Karpas-422 (cell line): ENCODE results near the gene MGLL. TPM values are rescaled to one million over a fixed set of nuclear protein-coding genes. Genes with fewer than 3 reads are reported as not detected.

Experiments
- DNase-seq: peaks from one replicate; pipeline ENCODE4 v3.0.0-alpha.2; 2015
- H2AFZ ChIP-seq: fragments of 200-600 bp; sonication (generic); 2 replicates; pipeline ENCODE4 v1.6.1; 2014; ENCODE audit warnings: antibody characterized with exemption, low read length, mixed read lengths
- H3K27ac ChIP-seq: fragments of 200-600 bp; sonication (generic); 2 replicates; pipeline ENCODE4 v1.5.1; 2014; ENCODE audit warnings: mild to moderate bottlenecking, low read length, moderate library complexity
- H3K27me3 ChIP-seq: fragments of 200-600 bp; sonication (generic); 2 replicates; pipeline ENCODE4 v1.6.1; 2014; ENCODE audit warnings: low read length, mixed read lengths
- H3K36me3 ChIP-seq: fragments of 200-600 bp; sonication (generic); 2 replicates; pipeline ENCODE4 v1.6.1; 2014; ENCODE audit warnings: low read length, mixed read lengths; ENCODE audit not compliant: insufficient read depth
- H3K4me1 ChIP-seq: fragments of 200-600 bp; sonication (generic); 2 replicates; pipeline ENCODE4 v1.6.1; 2014; ENCODE audit warnings: mild to moderate bottlenecking, low read length, mixed read lengths
- H3K4me2 ChIP-seq: fragments of 200-600 bp; sonication (generic); 2 replicates; pipeline ENCODE4 v1.6.1; 2014; ENCODE audit warnings: low read length, low read depth, mild to moderate bottlenecking; ENCODE audit not compliant: poor library complexity, severe bottlenecking
- H3K4me3 ChIP-seq: fragments of 200-600 bp; sonication (generic); 2 replicates; pipeline ENCODE4 v1.5.1; 2014; ENCODE audit warnings: mild to moderate bottlenecking, antibody characterized with exemption, low read length, mixed read lengths
- H3K79me2 ChIP-seq: fragments of 200-600 bp; sonication (generic); 2 replicates; pipeline ENCODE4 v1.6.1; 2014; ENCODE audit warnings: mild to moderate bottlenecking, low read length, mixed read lengths
- H3K9ac ChIP-seq: fragments of 200-600 bp; sonication (generic); 2 replicates; pipeline ENCODE4 v1.6.0; 2014; ENCODE audit warnings: low read length
- H3K9me2 ChIP-seq: fragments of 200-600 bp; sonication (generic), shearing (Covaris generic); replicated peaks from 2 replicates; pipeline ENCODE4 v1.6.0; 2014; ENCODE audit warnings: mild to moderate bottlenecking, low read length, moderate library complexity; ENCODE audit not compliant: insufficient read depth
- H3K9me3 ChIP-seq: fragments of 300-700, 200-600 bp; sonication (generic); 2 replicates; pipeline ENCODE4 v1.6.1; 2014; ENCODE audit warnings: low read length, mixed read lengths
- H4K20me1 ChIP-seq: fragments of 200-600 bp; sonication (generic); 2 replicates; pipeline ENCODE4 v1.6.1; 2014; ENCODE audit warnings: mild to moderate bottlenecking, antibody characterized with exemption, low read length, low read depth; ENCODE audit not compliant: insufficient read depth
- total RNA-seq: library from RNA; depleted of rRNA; stranded (reverse); fragments of >200 nt; shearing (Covaris generic); gene quantifications from 2 replicates; pipeline ENCODE4 v1.2.3, GENCODE V29; 2014; ENCODE audit warnings: low replicate concordance

MGLL gene
- total RNA-seq, 1 experiment from 2014 or later: 58.0 TPM

GRCh38 chr3:127758013-127758412 is 64.3 kb downstream of the MGLL start:
- peaks cover 66% of the 10 kb centered on the region for H3K4me1 ChIP-seq
- H3K79me2 ChIP-seq: peaks cover 23% of the 10 kb centered on the region; the same call in 1 of the 2 replicates
- DNase-seq: no peak
- no peak overlapping the region for H3K27ac ChIP-seq
- no peak overlapping the region for H3K4me3 ChIP-seq
- H3K4me2 ChIP-seq: no peak overlapping the region
- H2AFZ ChIP-seq: no peak overlapping the region
- H3K27me3 ChIP-seq: no peaks in the 10 kb centered on the region
- no peak overlapping the region for H3K9ac ChIP-seq
- H3K9me2 ChIP-seq: no peaks in the 10 kb centered on the region
- H3K36me3 ChIP-seq: no peaks in the 10 kb centered on the region
- H3K9me3 ChIP-seq: no peaks in the 10 kb centered on the region
- H4K20me1 ChIP-seq: no peaks in the 10 kb centered on the region

GRCh38 chr3:127755305-127755681 is 67.0 kb downstream of the MGLL start:
- Histone ChIP-seq H3K4me2 (peak overlapping the region; percentile 48), H4K20me1 (no peaks in the 10 kb centered on the region), H3K9ac (peak overlapping the region; percentile 42; the same call in 1 of the 2 replicates), H3K9me2 (no peaks in the 10 kb centered on the region), H3K4me3 (no peak overlapping the region), H3K36me3 (no peaks in the 10 kb centered on the region), H3K79me2 (peaks cover 23% of the 10 kb centered on the region; the same call in 1 of the 2 replicates), H3K4me1 (peaks cover 75% of the 10 kb centered on the region), H3K9me3 (no peaks in the 10 kb centered on the region), H3K27ac (peak overlapping the region; percentile 74), H2AFZ (peak overlapping the region; percentile 18; the same call in 1 of the 2 replicates), H3K27me3 (no peaks in the 10 kb centered on the region)
- no peak for DNase-seq

GRCh38 chr3:127754411-127755304 is 67.7 kb downstream of the MGLL start:
- H3K9me3 ChIP-seq: no peaks in the 10 kb centered on the region
- H3K4me3 ChIP-seq: no peak overlapping the region
- DNase-seq: peak; percentile 64
- peaks cover 23% of the 10 kb centered on the region; the same call in 1 of the 2 replicates for H3K79me2 ChIP-seq
- H3K4me2 ChIP-seq: peak overlapping the region; percentile 48
- no peaks in the 10 kb centered on the region for H3K36me3 ChIP-seq
- H3K9me2 ChIP-seq: no peaks in the 10 kb centered on the region
- peak overlapping the region; percentile 74 for H3K27ac ChIP-seq
- H3K4me1 ChIP-seq: peaks cover 81% of the 10 kb centered on the region
- no peaks in the 10 kb centered on the region for H3K27me3 ChIP-seq
- peak overlapping the region; percentile 18; the same call in 1 of the 2 replicates for H2AFZ ChIP-seq
- H4K20me1 ChIP-seq: no peaks in the 10 kb centered on the region
- peak overlapping the region; percentile 42 for H3K9ac ChIP-seq

GRCh38 chr3:127753898-127754410 is 68.4 kb downstream of the MGLL start:
- Histone ChIP-seq H3K36me3 (no peaks in the 10 kb centered on the region), H2AFZ (no peak overlapping the region), H3K4me1 (peaks cover 88% of the 10 kb centered on the region), H3K27me3 (no peaks in the 10 kb centered on the region), H3K9ac (peak overlapping the region; percentile 42; the same call in 1 of the 2 replicates), H4K20me1 (no peaks in the 10 kb centered on the region), H3K9me2 (no peaks in the 10 kb centered on the region), H3K27ac (peak overlapping the region; percentile 74), H3K4me2 (no peak overlapping the region), H3K9me3 (no peaks in the 10 kb centered on the region), H3K4me3 (no peak overlapping the region), H3K79me2 (peaks cover 29% of the 10 kb centered on the region; the same call in 1 of the 2 replicates)
- no peak for DNase-seq

GRCh38 chr3:127753338-127753737 is 69.0 kb downstream of the MGLL start:
- no peak overlapping the region for H3K4me2 ChIP-seq
- no peaks in the 10 kb centered on the region for H3K27me3 ChIP-seq
- H3K79me2 ChIP-seq: peaks cover 28% of the 10 kb centered on the region; the same call in 1 of the 2 replicates
- H4K20me1 ChIP-seq: no peaks in the 10 kb centered on the region
- H3K9ac ChIP-seq: no peak overlapping the region
- H3K27ac ChIP-seq: peak overlapping the region; percentile 74
- no peaks in the 10 kb centered on the region for H3K9me2 ChIP-seq
- DNase-seq: no peak
- no peak overlapping the region for H2AFZ ChIP-seq
- peaks cover 92% of the 10 kb centered on the region for H3K4me1 ChIP-seq
- no peak overlapping the region for H3K4me3 ChIP-seq
- H3K36me3 ChIP-seq: no peaks in the 10 kb centered on the region
- H3K9me3 ChIP-seq: no peaks in the 10 kb centered on the region

GRCh38 chr3:127751782-127752181 is 70.5 kb downstream of the MGLL start:
- Histone ChIP-seq H3K4me2 (no peak overlapping the region), H3K27me3 (no peaks in the 10 kb centered on the region), H3K79me2 (peaks cover 23% of the 10 kb centered on the region; the same call in 1 of the 2 replicates), H3K9me3 (no peaks in the 10 kb centered on the region), H3K27ac (peak overlapping the region; percentile 55), H3K4me3 (no peak overlapping the region), H4K20me1 (no peaks in the 10 kb centered on the region), H3K9me2 (no peaks in the 10 kb centered on the region), H2AFZ (no peak overlapping the region), H3K9ac (no peak overlapping the region), H3K36me3 (no peaks in the 10 kb centered on the region), H3K4me1 (peaks cover 95% of the 10 kb centered on the region)
- no peak for DNase-seq

- Histone ChIP-seq H3K4me2 (no peak overlapping the region), H3K79me2 (peaks cover 19% of the 10 kb centered on the region; the same call in 1 of the 2 replicates), H3K27ac (peak overlapping the region; percentile 55), H3K36me3 (no peaks in the 10 kb centered on the region), H3K9ac (no peak overlapping the region), H4K20me1 (no peaks in the 10 kb centered on the region), H3K27me3 (no peaks in the 10 kb centered on the region), H3K4me3 (no peak overlapping the region), H3K9me2 (no peaks in the 10 kb centered on the region), H3K4me1 (peaks cover 89% of the 10 kb centered on the region), H2AFZ (no peak overlapping the region), H3K9me3 (no peaks in the 10 kb centered on the region)
- no peak for DNase-seq
Measured at GRCh38 chr3:127751163-127751621, 71.1 kb downstream of the MGLL start.
